ENCODE measurements around the gene N4BP2L2.
"Not testable (repeated sequence)": the region's sequence is repeated elsewhere in the genome, so short reads cannot be mapped to it uniquely, and the experiment has no call there.

The N4BP2L2 gene

GRCh38 chr13:32538621-32539246, at the start of gene N4BP2L2:
N4BP2L2 (minus strand) TSS chr13:32538795; CDS start chr13:32537027, 1,768 bp downstream.
- DNase-seq, result peak; percentile 95

DNA sequence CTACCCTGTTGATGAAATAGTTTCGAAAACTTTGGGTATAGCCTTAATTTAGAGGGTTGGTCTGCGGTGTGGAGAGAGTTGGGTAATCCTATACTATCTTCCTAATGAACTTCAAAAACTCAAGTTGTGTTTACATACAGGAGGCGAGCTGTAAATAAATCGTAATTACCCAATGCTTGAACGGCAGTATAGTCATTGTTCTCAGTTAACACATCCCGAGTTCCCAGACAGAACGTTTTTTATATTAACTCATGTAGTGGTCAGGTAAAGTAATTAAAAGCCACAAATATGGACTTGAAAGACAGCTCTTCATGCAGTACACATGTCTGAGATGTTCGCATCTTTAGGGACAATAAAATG, 49.2 kb upstream of the N4BP2L2 start:
- DNase-seq, result no peak

DNA sequence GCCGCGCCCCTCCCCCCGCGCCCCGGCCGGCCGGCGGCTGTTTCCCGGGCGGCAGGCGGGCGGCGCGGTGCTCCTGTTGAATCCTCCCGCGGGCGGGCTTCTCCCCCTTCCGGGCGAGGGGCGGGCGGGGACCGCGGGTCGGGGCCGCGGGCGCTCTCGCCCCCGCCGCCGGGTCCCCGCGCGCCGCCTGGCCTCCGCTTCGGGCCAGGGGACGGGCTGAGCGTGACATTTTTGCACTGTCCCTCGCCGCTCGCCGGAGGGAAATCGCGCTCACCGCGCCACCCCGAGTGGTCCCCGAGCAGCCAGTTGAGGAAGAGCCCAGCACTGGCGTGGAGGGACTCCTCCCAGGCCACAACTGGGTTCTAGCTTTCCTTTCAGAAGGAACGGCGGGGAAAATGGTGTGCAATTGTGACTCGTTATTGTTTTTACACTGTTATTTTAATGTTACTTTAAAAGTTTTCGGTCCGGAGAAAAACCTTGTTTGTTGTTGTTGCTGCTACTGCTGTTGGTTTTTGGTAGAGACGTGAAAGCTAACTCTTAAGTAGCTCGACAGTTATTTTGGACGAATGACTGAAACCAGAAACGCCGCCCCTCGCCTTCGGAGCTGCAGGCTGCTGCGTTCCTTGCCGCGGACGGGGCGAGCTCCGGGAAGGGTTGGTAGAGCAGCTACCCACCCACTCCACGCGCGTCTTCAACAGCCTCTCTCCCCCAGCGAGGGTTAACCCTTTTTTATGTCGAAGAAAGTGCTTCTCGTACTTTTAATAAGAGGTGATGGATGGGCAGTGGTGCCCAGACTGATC, 48.6 kb upstream of the N4BP2L2 start:
- DNase-seq, result peak; percentile 63

DNA sequence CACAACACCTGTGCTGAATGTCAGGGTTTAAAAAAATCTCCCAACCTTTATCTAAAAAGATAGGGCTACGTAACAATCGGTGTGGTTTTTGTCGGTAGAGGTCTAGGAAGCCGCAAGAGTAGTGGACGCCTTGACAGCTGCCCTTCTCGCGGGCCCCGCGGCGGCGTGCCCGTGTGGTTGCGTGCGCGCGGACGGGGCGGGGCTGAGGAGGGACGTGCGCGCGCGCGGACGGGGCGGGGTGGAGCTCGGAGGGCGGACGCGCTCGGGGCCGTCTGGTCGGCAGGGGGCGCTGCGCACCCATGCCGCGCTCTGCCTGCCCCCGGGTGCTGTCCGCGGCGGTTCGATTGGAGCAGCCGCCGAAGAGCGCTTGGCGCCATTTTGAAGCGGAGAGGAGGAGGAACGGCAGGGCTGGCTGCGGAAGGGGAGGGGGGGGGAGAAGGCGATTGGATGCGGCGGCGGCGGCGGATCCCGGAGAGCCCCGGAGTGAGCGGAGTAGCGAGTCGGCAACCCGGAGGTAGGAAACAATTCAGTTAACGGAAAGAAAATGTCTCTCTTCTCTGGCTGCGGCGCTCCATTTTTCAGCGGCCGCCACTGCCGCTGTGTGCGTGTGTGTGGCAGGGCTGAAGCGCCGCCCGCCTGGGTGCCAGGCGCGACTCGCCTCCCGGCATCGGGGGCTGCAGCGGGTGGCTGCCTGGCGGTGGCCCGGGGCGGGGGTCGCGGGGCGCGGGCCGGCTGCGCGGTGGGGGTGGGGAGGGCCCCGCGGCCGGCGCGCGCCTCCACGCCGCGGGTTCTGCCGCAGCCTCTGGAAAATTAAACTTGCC, 47.7 kb upstream of the N4BP2L2 start, which contains the start of gene PDS5B:
Gene PDS5B (plus strand): TSS at position 373 of the 821 bp plus-strand sequence. CDS start 62,321 bp downstream, outside the sequence.
- peak; percentile 92 for DNase-seq

DNA sequence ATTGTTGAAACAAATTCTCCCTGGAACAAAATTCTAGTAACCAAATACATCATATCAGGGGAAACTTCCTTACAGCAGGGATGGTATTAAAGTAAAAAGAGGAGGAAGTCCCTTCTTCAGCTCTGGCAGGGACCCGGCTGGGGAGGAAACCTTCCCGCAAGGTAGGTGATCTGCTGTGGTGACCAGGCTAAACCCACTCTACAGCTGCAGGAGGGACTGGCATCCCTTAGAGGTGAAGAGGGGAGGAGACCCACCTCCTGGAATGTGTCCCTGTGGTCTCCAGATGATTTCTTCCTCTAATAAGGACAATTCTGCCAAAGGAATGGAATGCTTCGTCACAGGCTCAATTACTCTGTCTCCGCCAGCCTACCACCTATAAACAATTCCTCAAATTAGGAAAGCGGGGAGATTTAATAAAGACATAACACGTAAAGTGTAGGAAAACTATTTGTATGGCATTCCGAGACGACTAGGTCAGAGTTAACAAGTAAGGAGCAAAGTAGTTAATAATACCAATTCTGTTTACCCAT, 47.0 kb upstream of the N4BP2L2 start:
- no peak for DNase-seq

- no peak for DNase-seq
Measured at GRCh38 chr13:32582991-32583390, 44.4 kb upstream of the N4BP2L2 start.

GRCh38 chr13:32582281-32582680, 43.7 kb upstream of the N4BP2L2 start:
- DNase-seq, result no peak

GRCh38 chr13:32581177-32581786, 42.7 kb upstream of the N4BP2L2 start:
- peak; percentile 31 for DNase-seq

- no peak for DNase-seq
Measured at GRCh38 chr13:32577032-32577431, 38.4 kb upstream of the N4BP2L2 start.

GRCh38 chr13:32575687-32576086, 37.1 kb upstream of the N4BP2L2 start:
- not testable (repeated sequence) for DNase-seq

- not testable (repeated sequence) for DNase-seq
Measured at GRCh38 chr13:32560842-32561241, 22.2 kb upstream of the N4BP2L2 start.

DNA sequence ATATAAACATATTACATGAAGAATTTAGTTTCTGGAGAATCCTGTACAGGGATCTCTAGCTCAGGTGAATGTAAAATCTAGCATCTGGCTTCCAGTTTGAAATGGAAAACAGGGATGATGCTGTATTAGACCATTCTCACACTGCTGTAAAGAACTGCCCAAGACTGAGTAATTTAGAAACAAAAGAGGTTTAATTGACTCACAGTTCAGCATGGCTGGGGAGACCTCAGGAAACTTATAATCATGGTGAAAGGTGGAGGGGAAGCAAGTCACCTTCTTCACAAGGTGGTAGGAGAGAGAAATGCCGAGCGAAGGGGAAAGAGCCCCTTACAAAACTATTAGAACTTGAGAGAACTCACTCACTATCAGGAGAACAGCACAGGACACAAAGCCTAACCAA, 17.0 kb upstream of the N4BP2L2 start:
- no peak for DNase-seq

DNA sequence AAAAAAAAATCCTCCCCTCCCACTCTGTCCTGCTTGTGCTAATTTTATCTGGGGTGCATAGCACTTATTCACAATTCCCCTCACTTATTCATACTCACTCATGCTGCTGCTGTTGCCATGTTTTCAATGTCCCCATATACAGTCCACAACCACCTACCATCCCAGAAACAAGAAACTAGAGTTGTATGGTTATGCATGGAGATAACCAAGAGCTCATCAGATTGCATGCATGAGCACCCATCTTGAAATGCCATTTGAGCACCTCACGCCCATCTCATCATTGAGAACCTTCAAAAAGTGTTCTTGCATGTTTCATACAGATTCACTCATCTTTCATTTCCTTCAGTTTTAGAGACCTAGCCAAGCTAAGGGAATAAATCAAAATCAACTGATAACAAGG, 15.1 kb upstream of the N4BP2L2 start:
- no peak for DNase-seq

DNA sequence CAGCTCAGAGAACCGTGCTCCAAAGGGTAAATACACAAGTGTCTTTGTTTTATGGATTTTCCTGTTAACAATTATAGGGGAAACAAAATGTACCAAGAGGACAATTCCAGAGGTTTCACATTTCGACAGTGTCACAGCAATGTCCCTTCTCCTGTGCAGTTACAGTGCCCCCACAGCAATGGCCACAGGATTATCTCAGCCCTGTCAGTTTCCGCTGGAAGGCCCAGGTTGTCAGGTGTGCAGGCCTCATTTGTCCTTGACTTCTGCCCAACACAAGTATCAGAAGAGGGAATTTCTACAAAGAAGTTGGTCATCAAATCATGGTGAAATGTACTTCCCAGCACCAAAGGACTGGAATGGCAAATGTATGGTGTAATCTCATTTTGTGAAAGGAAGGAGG, 11.2 kb upstream of the N4BP2L2 start:
- DNase-seq, result no peak

DNA sequence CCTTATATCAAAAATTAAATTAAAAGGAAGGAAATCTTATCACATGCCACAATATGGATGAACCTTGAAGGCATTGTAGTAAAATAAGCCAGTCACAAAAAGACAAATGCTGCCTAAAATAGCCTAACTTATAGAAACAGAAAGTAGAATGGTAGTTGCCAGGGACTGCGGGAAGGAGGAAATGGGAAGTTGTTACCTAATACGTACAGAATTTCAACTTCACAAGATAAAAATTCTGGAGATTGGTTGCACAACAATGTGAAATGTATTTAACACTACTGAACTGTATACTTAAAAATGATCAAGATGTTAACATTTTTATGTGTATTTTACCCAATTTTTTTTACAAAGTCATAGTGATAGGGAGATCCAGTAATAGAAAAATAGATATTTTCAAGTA, 10.2 kb upstream of the N4BP2L2 start:
- DNase-seq, result no peak

GRCh38 chr13:32545083-32545482, 6.5 kb upstream of the N4BP2L2 start:
- DNase-seq, result no peak

- no peak for DNase-seq
Measured at GRCh38 chr13:32542221-32542620, 3.6 kb upstream of the N4BP2L2 start.

GRCh38 chr13:32538143-32538620, 413 bp downstream of the N4BP2L2 start:
- peak; percentile 68 for DNase-seq

GRCh38 chr13:32537580-32538142, 934 bp downstream of the N4BP2L2 start:
- DNase-seq, result no peak

DNA sequence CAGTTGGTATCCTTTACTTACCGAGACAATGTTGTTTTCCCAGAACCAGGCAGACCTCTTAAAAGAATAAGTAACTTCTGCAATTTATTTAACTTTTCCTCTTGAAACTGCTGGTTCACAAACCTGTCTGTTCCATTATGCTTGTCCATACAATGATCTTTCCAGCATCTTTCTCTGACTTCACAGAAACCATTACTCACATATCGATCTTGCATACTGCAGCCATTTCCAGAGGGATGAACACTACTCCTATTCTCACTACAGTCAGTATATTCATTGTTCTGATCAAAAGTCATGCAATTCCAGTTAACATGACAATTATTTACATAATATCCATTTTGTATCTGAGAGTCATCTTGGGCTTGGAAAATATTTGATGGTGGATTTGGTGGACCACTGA, 2.8 kb downstream of the N4BP2L2 start:
- no peak for DNase-seq

DNA sequence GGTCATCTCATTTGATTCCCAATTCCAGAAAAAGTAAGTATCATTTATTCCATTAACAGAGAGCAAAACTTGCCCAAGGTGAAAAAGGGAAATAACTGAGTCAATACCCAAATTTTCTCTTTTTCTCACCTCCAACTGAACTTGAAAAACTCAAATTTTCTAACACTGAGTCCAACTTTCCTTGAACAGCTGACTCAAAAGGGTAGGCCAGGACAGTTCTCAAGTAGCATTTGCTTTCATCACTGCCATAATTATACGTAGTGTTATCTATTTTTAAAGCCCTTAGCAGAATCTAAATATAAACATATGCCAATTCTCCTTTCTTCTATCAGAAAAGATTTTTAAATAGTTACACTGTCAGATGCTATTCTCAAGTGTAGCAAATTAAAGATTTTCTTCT, 3.5 kb downstream of the N4BP2L2 start:
- no peak for DNase-seq

DNA sequence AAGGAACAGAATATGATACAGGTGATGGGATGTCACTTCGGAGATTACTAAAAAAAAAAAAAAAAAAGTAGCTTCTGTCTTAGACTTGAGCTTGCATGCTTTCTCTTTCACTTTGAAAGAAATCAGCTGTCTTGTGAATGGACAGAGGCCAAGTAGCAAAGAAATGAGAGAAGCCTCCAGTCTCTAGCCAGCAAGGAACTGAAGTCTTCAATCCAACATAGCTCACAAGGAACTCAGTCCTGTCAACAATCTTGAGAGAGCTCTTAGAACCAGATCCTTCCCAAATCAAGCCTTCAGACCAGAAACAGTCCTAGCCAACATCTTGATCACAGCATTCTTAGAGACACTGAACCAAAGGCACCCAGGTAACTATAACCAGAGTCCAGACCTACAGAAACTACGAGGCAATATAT, 7.7 kb downstream of the N4BP2L2 start:
- DNase-seq, result peak; percentile 55

All from RPMI8226 (cell line).